ENCODE data around the gene GPR171. TPM values are rescaled to one million over a fixed set of nuclear protein-coding genes. Genes with fewer than 3 reads are reported as not detected.

GPR171 gene
- total RNA-seq, 2 experiments from 2014 or later: not detected

DNA sequence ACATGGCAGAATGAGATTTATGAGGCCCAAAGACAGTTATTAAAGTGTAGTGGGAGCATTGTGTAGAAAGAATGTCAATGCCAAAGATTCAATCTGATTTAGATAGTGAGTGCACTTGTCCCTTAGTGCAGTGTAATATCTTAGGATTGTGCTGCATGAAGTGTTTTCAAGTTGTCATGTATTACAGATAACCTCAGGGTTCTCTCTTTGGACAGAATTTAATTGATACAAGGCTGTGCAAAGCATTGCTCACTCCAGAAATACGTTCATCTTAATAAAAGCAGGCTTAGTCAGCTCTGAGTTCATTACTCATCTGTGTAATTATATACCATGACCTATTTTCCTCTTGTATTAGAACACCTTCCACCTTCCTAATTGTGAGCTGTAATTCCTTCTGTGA, 16.0 kb upstream of the GPR171 start:
- TF ChIP-seq, protein P1, sequence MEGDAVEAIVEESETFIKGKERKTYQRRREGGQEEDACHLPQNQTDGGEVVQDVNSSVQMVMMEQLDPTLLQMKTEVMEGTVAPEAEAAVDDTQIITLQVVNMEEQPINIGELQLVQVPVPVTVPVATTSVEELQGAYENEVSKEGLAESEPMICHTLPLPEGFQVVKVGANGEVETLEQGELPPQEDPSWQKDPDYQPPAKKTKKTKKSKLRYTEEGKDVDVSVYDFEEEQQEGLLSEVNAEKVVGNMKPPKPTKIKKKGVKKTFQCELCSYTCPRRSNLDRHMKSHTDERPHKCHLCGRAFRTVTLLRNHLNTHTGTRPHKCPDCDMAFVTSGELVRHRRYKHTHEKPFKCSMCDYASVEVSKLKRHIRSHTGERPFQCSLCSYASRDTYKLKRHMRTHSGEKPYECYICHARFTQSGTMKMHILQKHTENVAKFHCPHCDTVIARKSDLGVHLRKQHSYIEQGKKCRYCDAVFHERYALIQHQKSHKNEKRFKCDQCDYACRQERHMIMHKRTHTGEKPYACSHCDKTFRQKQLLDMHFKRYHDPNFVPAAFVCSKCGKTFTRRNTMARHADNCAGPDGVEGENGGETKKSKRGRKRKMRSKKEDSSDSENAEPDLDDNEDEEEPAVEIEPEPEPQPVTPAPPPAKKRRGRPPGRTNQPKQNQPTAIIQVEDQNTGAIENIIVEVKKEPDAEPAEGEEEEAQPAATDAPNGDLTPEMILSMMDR (conservative IDR thresholded peaks at IDR 0.05; ENCODE audit: low read length): no peak
- TF ChIP-seq EZH2phosphoT487 (IDR thresholded peaks at IDR 0.05; ENCODE audit: borderline replicate concordance, low read depth, low read length): no peak
- no peak overlapping the region for H3K4me2 ChIP-seq (ENCODE audit: low read length)
- no peaks in the 10 kb centered on the region for H3K79me2 ChIP-seq (ENCODE audit: insufficient read depth, low read depth, low read length)
- H3K9me3 ChIP-seq (ENCODE audit: low read length): no peaks in the 10 kb centered on the region
- H2AFZ ChIP-seq (ENCODE audit: low read length): no peak overlapping the region
- no peak overlapping the region for H3K27ac ChIP-seq (ENCODE audit: low read depth, low read length, poor library complexity, severe bottlenecking)
- POLR2A ChIA-PET: interaction anchor here (0.6 to 1.3 kb wide), 4 partner anchors 29 to 67 kb away, joined by 3 to 6 read pairs (median 4); no protein-coding TSS in a partner anchor
- DNase-seq (ENCODE audit: low spot score): no peak
- BruUV-seq (replicated peaks): no TSS peak
- no peak overlapping the region for H3K4me3 ChIP-seq (ENCODE audit: low read depth, low read length, poor library complexity, severe bottlenecking)
- no peaks in the 10 kb centered on the region for H3K9me2 ChIP-seq (ENCODE audit: insufficient read depth, low read length)
- intact Hi-C loops (cut with micrococcal nuclease; ENCODE audit: unreplicated experiment): no loop called here
- H3K36me3 ChIP-seq (ENCODE audit: insufficient read depth, low read length): no peaks in the 10 kb centered on the region
- CTCF ChIA-PET (ENCODE audit: unreplicated experiment): no interaction called here
- H3K4me1 ChIP-seq (ENCODE audit: insufficient read depth, low read length, poor library complexity, severe bottlenecking): no peaks in the 10 kb centered on the region
- no peaks in the 10 kb centered on the region for H4K20me1 ChIP-seq (ENCODE audit: insufficient read depth, low read length)

GRCh38 chr3:151218136-151218535, 15.1 kb upstream of the GPR171 start:
- no peaks in the 10 kb centered on the region for H3K36me3 ChIP-seq (ENCODE audit: insufficient read depth, low read length)
- H3K4me3 ChIP-seq (ENCODE audit: low read depth, low read length, poor library complexity, severe bottlenecking): no peak overlapping the region
- POLR2A ChIA-PET: interaction anchor here (1.3 kb wide), 1 partner anchor 50 kb away, joined by 4 read pairs; no protein-coding TSS in a partner anchor
- H3K79me2 ChIP-seq (ENCODE audit: insufficient read depth, low read depth, low read length): no peaks in the 10 kb centered on the region
- no peaks in the 10 kb centered on the region for H4K20me1 ChIP-seq (ENCODE audit: insufficient read depth, low read length)
- no peaks in the 10 kb centered on the region for H3K9me2 ChIP-seq (ENCODE audit: insufficient read depth, low read length)
- intact Hi-C loops (cut with micrococcal nuclease; ENCODE audit: unreplicated experiment): no loop called here
- DNase-seq (ENCODE audit: low spot score): no peak
- H3K9me3 ChIP-seq (ENCODE audit: low read length): no peaks in the 10 kb centered on the region
- CTCF ChIA-PET (ENCODE audit: unreplicated experiment): no interaction called here
- no peaks in the 10 kb centered on the region for H3K4me1 ChIP-seq (ENCODE audit: insufficient read depth, low read length, poor library complexity, severe bottlenecking)
- H3K27ac ChIP-seq (ENCODE audit: low read depth, low read length, poor library complexity, severe bottlenecking): no peak overlapping the region
- no TSS peak for BruUV-seq (replicated peaks)
- H2AFZ ChIP-seq (ENCODE audit: low read length): no peak overlapping the region
- no peak overlapping the region for H3K4me2 ChIP-seq (ENCODE audit: low read length)
- TF ChIP-seq, protein P1 (conservative IDR thresholded peaks at IDR 0.05; ENCODE audit: low read length): no peak
- no peak for TF ChIP-seq EZH2phosphoT487 (IDR thresholded peaks at IDR 0.05; ENCODE audit: borderline replicate concordance, low read depth, low read length)

GRCh38 chr3:151216641-151217607, 13.9 kb upstream of the GPR171 start:
- H2AFZ ChIP-seq (ENCODE audit: low read length): no peak overlapping the region
- no TSS peak for BruUV-seq (replicated peaks)
- H3K9me3 ChIP-seq (ENCODE audit: low read length): no peaks in the 10 kb centered on the region
- no peak overlapping the region for H3K4me3 ChIP-seq (ENCODE audit: low read depth, low read length, poor library complexity, severe bottlenecking)
- no peaks in the 10 kb centered on the region for H4K20me1 ChIP-seq (ENCODE audit: insufficient read depth, low read length)
- POLR2A ChIA-PET: interaction anchor here (1.3 kb wide), 1 partner anchor 51 kb away, joined by 4 read pairs; no protein-coding TSS in a partner anchor
- H3K4me2 ChIP-seq (ENCODE audit: low read length): no peak overlapping the region
- no peaks in the 10 kb centered on the region for H3K9me2 ChIP-seq (ENCODE audit: insufficient read depth, low read length)
- no peaks in the 10 kb centered on the region for H3K4me1 ChIP-seq (ENCODE audit: insufficient read depth, low read length, poor library complexity, severe bottlenecking)
- CTCF ChIA-PET (ENCODE audit: unreplicated experiment): no interaction called here
- DNase-seq (ENCODE audit: low spot score): no peak
- TF ChIP-seq EZH2phosphoT487 (IDR thresholded peaks at IDR 0.05; ENCODE audit: borderline replicate concordance, low read depth, low read length): no peak
- TF ChIP-seq, protein P1 (conservative IDR thresholded peaks at IDR 0.05; ENCODE audit: low read length): no peak
- H3K27ac ChIP-seq (ENCODE audit: low read depth, low read length, poor library complexity, severe bottlenecking): no peak overlapping the region
- no peaks in the 10 kb centered on the region for H3K79me2 ChIP-seq (ENCODE audit: insufficient read depth, low read depth, low read length)
- intact Hi-C loops (cut with micrococcal nuclease; ENCODE audit: unreplicated experiment): no loop called here
- no peaks in the 10 kb centered on the region for H3K36me3 ChIP-seq (ENCODE audit: insufficient read depth, low read length)

All from OCI-LY7 (cell line).